ENCODE measurements around the gene DDX25. TPM values are rescaled to one million over a fixed set of nuclear protein-coding genes. Genes with fewer than 3 reads are reported as not detected.
"Not testable (repeated sequence)": the region's sequence is repeated elsewhere in the genome, so short reads cannot be mapped to it uniquely, and the experiment has no call there.

Gene DDX25
- total and polyA plus RNA-seq, 2 experiments from 2014 or later: 0.80 to 0.87 TPM

DNA sequence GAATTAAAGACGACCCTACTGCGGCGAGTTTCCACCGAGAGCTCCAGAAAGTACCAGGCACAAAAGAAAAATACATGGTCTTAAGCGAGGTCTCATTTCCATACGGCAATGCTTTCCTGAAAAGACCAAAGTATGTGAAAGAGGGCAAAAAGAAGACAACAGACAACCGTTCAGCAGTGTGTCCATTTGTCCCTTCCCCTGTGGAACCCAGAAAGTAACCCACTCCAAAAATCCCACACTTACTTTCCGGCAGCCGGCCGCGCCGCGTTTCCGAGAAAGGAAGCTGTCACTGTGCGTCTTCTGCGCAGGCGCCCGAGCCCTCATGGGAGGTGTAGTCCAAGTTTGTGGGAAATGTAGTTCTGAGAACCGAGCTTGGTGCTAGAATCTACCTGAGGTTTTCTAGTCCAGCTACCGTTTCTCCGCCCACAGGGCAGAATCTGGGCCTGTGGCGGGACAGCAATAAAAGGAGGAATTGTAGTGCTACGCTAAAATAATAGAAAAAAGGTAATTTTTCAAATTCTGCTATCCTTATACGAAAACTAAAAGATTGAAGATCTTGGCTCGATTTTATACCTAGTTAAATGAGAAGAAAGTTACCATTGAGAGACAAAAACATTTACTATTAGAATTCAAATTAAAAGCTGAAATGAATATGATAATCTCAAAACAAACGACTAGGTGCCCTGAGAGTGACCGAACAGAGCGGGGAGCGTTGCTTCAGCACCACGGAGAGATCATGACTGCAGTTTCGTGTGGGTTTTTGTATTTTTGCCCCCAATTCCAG lies 1.2 kb upstream of the DDX25 start, which contains the start of gene PUS3:
PUS3 (minus strand) TSS at position 280 of the 784 bp plus-strand sequence. CDS start 6,922 bp downstream, outside the sequence.
- DNase-seq (ENCODE audit: low spot score): peak; percentile 94
- 4% methylated on average over 31 of the region's 31 CpGs for WGBS (ENCODE audit: low lambda C conversion rate, missing lambda C conversion rate)
- Histone ChIP-seq H3K4me2 (peak within 1 kb of the TSS; percentile 85), H3K4me1 (ENCODE audit: insufficient read depth) (peaks cover 14% of the 10 kb centered on the region), H4K20me1 (ENCODE audit: insufficient read depth, poor library complexity, severe bottlenecking) (no peaks in the 10 kb centered on the region), H3K4me3 (peak within 1 kb of the TSS; percentile 49), H3K9me3 (ENCODE audit: low read depth) (no peaks in the 10 kb centered on the region), H3K9me2 (replicated peaks; ENCODE audit: insufficient read depth) (no peaks in the 10 kb centered on the region), H3K27me3 (peaks cover 14% of the 10 kb centered on the region), H3K36me3 (replicated peaks; ENCODE audit: insufficient read depth, low read depth) (no peaks in the 10 kb centered on the region), H3K79me2 (peaks cover 27% of the 10 kb centered on the region), H3K27ac (peak within 1 kb of the TSS; percentile 64), H2AFZ (peak within 1 kb of the TSS; percentile 73)
- TF ChIP-seq EZH2phosphoT487 (IDR thresholded peaks at IDR 0.05; ENCODE audit: low read depth, severe bottlenecking, unreplicated experiment): no peak
- no peak for TF ChIP-seq EZH2 (IDR thresholded peaks at IDR 0.05; ENCODE audit: borderline replicate concordance)
- TF ChIP-seq, protein P1, sequence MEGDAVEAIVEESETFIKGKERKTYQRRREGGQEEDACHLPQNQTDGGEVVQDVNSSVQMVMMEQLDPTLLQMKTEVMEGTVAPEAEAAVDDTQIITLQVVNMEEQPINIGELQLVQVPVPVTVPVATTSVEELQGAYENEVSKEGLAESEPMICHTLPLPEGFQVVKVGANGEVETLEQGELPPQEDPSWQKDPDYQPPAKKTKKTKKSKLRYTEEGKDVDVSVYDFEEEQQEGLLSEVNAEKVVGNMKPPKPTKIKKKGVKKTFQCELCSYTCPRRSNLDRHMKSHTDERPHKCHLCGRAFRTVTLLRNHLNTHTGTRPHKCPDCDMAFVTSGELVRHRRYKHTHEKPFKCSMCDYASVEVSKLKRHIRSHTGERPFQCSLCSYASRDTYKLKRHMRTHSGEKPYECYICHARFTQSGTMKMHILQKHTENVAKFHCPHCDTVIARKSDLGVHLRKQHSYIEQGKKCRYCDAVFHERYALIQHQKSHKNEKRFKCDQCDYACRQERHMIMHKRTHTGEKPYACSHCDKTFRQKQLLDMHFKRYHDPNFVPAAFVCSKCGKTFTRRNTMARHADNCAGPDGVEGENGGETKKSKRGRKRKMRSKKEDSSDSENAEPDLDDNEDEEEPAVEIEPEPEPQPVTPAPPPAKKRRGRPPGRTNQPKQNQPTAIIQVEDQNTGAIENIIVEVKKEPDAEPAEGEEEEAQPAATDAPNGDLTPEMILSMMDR (IDR thresholded peaks at IDR 0.05; ENCODE audit: poor library complexity): no peak

- Histone ChIP-seq H3K4me3 (peak overlapping the region; percentile 49), H3K27ac (no peak overlapping the region), H3K9me2 (replicated peaks; ENCODE audit: insufficient read depth) (no peaks in the 10 kb centered on the region), H3K9me3 (ENCODE audit: low read depth) (no peaks in the 10 kb centered on the region), H3K4me1 (ENCODE audit: insufficient read depth) (peaks cover 14% of the 10 kb centered on the region), H4K20me1 (ENCODE audit: insufficient read depth, poor library complexity, severe bottlenecking) (no peaks in the 10 kb centered on the region), H3K4me2 (peak overlapping the region; percentile 85), H3K36me3 (replicated peaks; ENCODE audit: insufficient read depth, low read depth) (no peaks in the 10 kb centered on the region), H3K27me3 (peaks cover 18% of the 10 kb centered on the region), H2AFZ (peak overlapping the region; percentile 41), H3K79me2 (peaks cover 21% of the 10 kb centered on the region)
- TF ChIP-seq EZH2 (IDR thresholded peaks at IDR 0.05; ENCODE audit: borderline replicate concordance) (no peak), EZH2phosphoT487 (IDR thresholded peaks at IDR 0.05; ENCODE audit: low read depth, severe bottlenecking, unreplicated experiment) (no peak)
- TF ChIP-seq, protein P1 (IDR thresholded peaks at IDR 0.05; ENCODE audit: poor library complexity): no peak
- 94% methylated on average over 5 of the region's 11 CpGs for WGBS (ENCODE audit: low lambda C conversion rate, missing lambda C conversion rate)
- DNase-seq (ENCODE audit: low spot score): no peak
Measured at GRCh38 chr11:125904678-125905077, 370 bp downstream of the DDX25 start.

GRCh38 chr11:125910226-125910849 lies 6.0 kb downstream of the DDX25 start:
- no peak overlapping the region for H3K27ac ChIP-seq
- H3K4me2 ChIP-seq: no peak overlapping the region
- no peak for TF ChIP-seq EZH2phosphoT487 (IDR thresholded peaks at IDR 0.05; ENCODE audit: low read depth, severe bottlenecking, unreplicated experiment)
- no peak overlapping the region for H3K4me3 ChIP-seq
- no peaks in the 10 kb centered on the region for H3K9me3 ChIP-seq (ENCODE audit: low read depth)
- DNase-seq (ENCODE audit: low spot score): no peak
- 85% methylated on average over 8 of the region's 8 CpGs for WGBS (ENCODE audit: low lambda C conversion rate, missing lambda C conversion rate)
- no peaks in the 10 kb centered on the region for H3K4me1 ChIP-seq (ENCODE audit: insufficient read depth)
- no peaks in the 10 kb centered on the region for H3K36me3 ChIP-seq (replicated peaks; ENCODE audit: insufficient read depth, low read depth)
- no peaks in the 10 kb centered on the region for H4K20me1 ChIP-seq (ENCODE audit: insufficient read depth, poor library complexity, severe bottlenecking)
- peaks cover 12% of the 10 kb centered on the region for H3K27me3 ChIP-seq
- no peak overlapping the region for H2AFZ ChIP-seq
- no peaks in the 10 kb centered on the region for H3K9me2 ChIP-seq (replicated peaks; ENCODE audit: insufficient read depth)
- H3K79me2 ChIP-seq: no peaks in the 10 kb centered on the region

DNA sequence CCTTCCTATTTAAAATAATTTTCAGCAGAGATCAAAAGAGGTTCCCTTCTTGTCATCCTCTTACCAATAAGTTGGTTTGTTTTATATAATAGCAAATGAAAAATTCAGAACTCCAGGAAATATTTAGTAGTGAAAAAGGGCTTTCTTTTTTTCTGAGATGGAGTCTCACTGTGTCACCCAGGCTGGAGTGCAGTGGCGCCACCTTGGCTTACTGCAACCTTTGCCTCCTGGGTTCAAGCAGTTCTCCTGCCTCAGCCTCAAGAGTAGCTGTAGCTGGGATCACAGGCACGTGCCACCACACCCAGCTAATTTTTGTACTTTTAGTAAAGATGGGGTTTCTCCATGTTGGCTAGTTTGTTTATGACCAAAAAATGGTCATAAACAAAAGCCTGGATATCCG lies 10.3 kb downstream of the DDX25 start:
- H3K27ac ChIP-seq; H3K4me1 ChIP-seq (ENCODE audit: insufficient read depth); H3K4me2 ChIP-seq; H3K4me3 ChIP-seq; H3K79me2 ChIP-seq; H2AFZ ChIP-seq; H3K9me3 ChIP-seq (ENCODE audit: low read depth); DNase-seq (ENCODE audit: low spot score); H3K36me3 ChIP-seq (replicated peaks; ENCODE audit: insufficient read depth, low read depth); H3K9me2 ChIP-seq (replicated peaks; ENCODE audit: insufficient read depth); H4K20me1 ChIP-seq (ENCODE audit: insufficient read depth, poor library complexity, severe bottlenecking): not testable (repeated sequence)
- H3K27me3 ChIP-seq: peaks cover 23% of the 10 kb centered on the region
- WGBS (ENCODE audit: low lambda C conversion rate, missing lambda C conversion rate): 73% methylated on average over 3 of the region's 3 CpGs

Measured in hepatocyte (in vitro differentiated cells).